HepG2 (cell line): ENCODE results near the gene SLC10A1. TPM values are rescaled to one million over a fixed set of nuclear protein-coding genes. Genes with fewer than 3 reads are reported as not detected.

ENCODE experiments used
- ATAC-seq: fragments of 200-7000 bp; cut with Tn5 transposase; 3 replicates; pipeline ENCODE4 v1.9.1; 2020; ENCODE audit warnings: mild to moderate bottlenecking, moderate library complexity
- BruUV-seq: library from RNA; stranded (reverse); fragments of 400-500 nt; replicated peaks from 2 replicates; lab custom pipeline; 2021; lab: Mats Ljungman, UMichigan
- CTCF ChIA-PET: fragments of 300-600 bp; formaldehyde crosslinking; extraction: SDS; loops from one replicate; lab custom pipeline; 2021; ENCODE audit warnings: low total read pairs, inconsistent platforms, low intra/inter-chr PET ratio; lab: Yijun Ruan, JAX
- POLR2A ChIA-PET: fragments of 350-600 bp; sonication (Branson Sonifier 250); formaldehyde crosslinking; loops from one replicate; lab custom pipeline; 2020; ENCODE audit warnings: antibody characterized with exemption, inconsistent platforms; lab: Yijun Ruan, JAX
- DNase-seq: peaks from one replicate; pipeline ENCODE4 v3.0.0-alpha.2; 2015; ENCODE audit warnings: low spot score
- FAIRE-seq: peaks from 3 replicates; lab custom pipeline; 2011; peaks lifted over from hg19 to GRCh38; lab: Jason Lieb, UNC
- H2AFZ ChIP-seq: one replicate; pipeline ENCODE4 v1.6.1; 2011; ENCODE audit warnings: low read length, inconsistent platforms
- H3K27ac ChIP-seq: fragments of 300-600 bp; 3 replicates; pipeline ENCODE4 v1.8.0; 2011; ENCODE audit warnings: mixed run types, mild to moderate bottlenecking, mixed read lengths, low read length, inconsistent platforms; ENCODE audit not compliant: insufficient read depth; ENCODE audit errors: extremely low read length
- H3K27me3 ChIP-seq, 2 experiments: fragments of 200-600 bp in 1 of 2; 2 replicates in 1 of 2; 3 replicates in 1 of 2; pipeline versions ENCODE4 v1.6.0 to v1.8.0; 2011; ENCODE audit warnings: low read length in 2 of 2, mild to moderate bottlenecking in 2 of 2, moderate library complexity in 2 of 2, inconsistent platforms in 1 of 2; ENCODE audit not compliant: insufficient read depth in 2 of 2, control insufficient read depth in 1 of 2
- H3K36me3 ChIP-seq, 2 experiments: fragments of 200-600 bp in 1 of 2; replicated peaks in 1 of 2; 2 replicates in 1 of 2; 3 replicates in 1 of 2; pipeline versions ENCODE4 v1.5.1 to v1.8.0; 2011; ENCODE audit warnings: low read length in 2 of 2, inconsistent platforms in 1 of 2; ENCODE audit not compliant: insufficient read depth in 2 of 2, control insufficient read depth in 1 of 2
- H3K4me1 ChIP-seq: 2 replicates; pipeline ENCODE4 v1.5.1; 2012; ENCODE audit warnings: low read length, inconsistent platforms; ENCODE audit not compliant: insufficient read depth
- H3K4me2 ChIP-seq: 2 replicates; pipeline ENCODE4 v1.6.0; 2011; ENCODE audit warnings: low read depth, low read length, inconsistent platforms
- H3K4me3 ChIP-seq, 3 experiments: fragments of 200-600 bp in 1 of 3; sonication (generic), shearing (Covaris generic) in 1 of 3; replicated peaks in 1 of 3; 2 replicates each; pipeline ENCODE4 v1.5.1; 2011 to 2016; ENCODE audit warnings: low read length in 3 of 3, inconsistent platforms in 2 of 3, low read depth in 2 of 3, mild to moderate bottlenecking in 2 of 3, control low read depth in 1 of 3, mixed read lengths in 1 of 3; ENCODE audit not compliant: insufficient read depth in 1 of 3
- H3K79me2 ChIP-seq: one replicate; pipeline ENCODE4 v1.6.1; 2011; ENCODE audit warnings: low read length, inconsistent platforms; ENCODE audit not compliant: insufficient read depth
- H3K9ac ChIP-seq: 2 replicates; pipeline ENCODE4 v1.6.0; 2011; ENCODE audit warnings: mild to moderate bottlenecking, low read depth, low read length, inconsistent platforms; ENCODE audit not compliant: insufficient read depth
- H3K9me3 ChIP-seq: 2 replicates; pipeline ENCODE4 v1.5.1; 2012; ENCODE audit warnings: mild to moderate bottlenecking, low read length
- H4K20me1 ChIP-seq: 2 replicates; pipeline ENCODE4 v1.6.0; 2011; ENCODE audit warnings: inconsistent platforms, mild to moderate bottlenecking, low read length, moderate library complexity; ENCODE audit not compliant: insufficient read depth
- DMTF1 ChIP-seq: sonication (generic); formaldehyde crosslinking; IDR thresholded peaks from 2 replicates; pipeline ENCODE4 v1.4.0; 2020; ENCODE audit warnings: mild to moderate bottlenecking, missing genetic modification reagents
- HNF4A ChIP-seq: sonication (generic); formaldehyde crosslinking; IDR thresholded peaks from 2 replicates; pipeline ENCODE4 v1.4.0; 2020; ENCODE audit warnings: missing genetic modification reagents
- HOXA9 ChIP-seq: sonication (generic); formaldehyde crosslinking; IDR thresholded peaks from 2 replicates; pipeline ENCODE4 v1.8.1; 2022; ENCODE audit warnings: missing genetic modification reagents, mild to moderate bottlenecking, moderate library complexity, borderline replicate concordance
- NCOA2 ChIP-seq: sonication (generic); formaldehyde crosslinking; IDR thresholded peaks from 2 replicates; pipeline ENCODE4 v1.8.0; 2022; ENCODE audit warnings: inconsistent platforms
- NFYB ChIP-seq: sonication (generic); formaldehyde crosslinking; IDR thresholded peaks from 2 replicates; pipeline ENCODE4 v1.4.0; 2020; ENCODE audit warnings: missing genetic modification reagents
- RCOR2 ChIP-seq: IDR thresholded peaks from 2 replicates; pipeline ENCODE4 v1.6.1; 2016; ENCODE audit warnings: missing biosample characterization, missing genetic modification reagents
- STAT6 ChIP-seq: sonication (generic); formaldehyde crosslinking; IDR thresholded peaks from 2 replicates; pipeline ENCODE4 v1.4.0; 2020; ENCODE audit warnings: missing genetic modification reagents, mild to moderate bottlenecking, borderline replicate concordance
- ZBTB3 ChIP-seq: sonication (generic); formaldehyde crosslinking; IDR thresholded peaks from 2 replicates; pipeline ENCODE4 v1.4.0; 2020; ENCODE audit warnings: low read depth, mild to moderate bottlenecking, moderate library complexity, missing genetic modification reagents, borderline replicate concordance
- ZNF589 ChIP-seq: sonication (generic); formaldehyde crosslinking; conservative IDR thresholded peaks from 2 replicates; pipeline ENCODE4 v1.8.0; 2022; ENCODE audit warnings: mild to moderate bottlenecking, moderate library complexity, missing genetic modification reagents
- WGBS: methylation state at CpG from one replicate; pipeline ENCODE4 v1.1.6; 2017; ENCODE audit warnings: low lambda C conversion rate; 5-methylcytosine and 5-hydroxymethylcytosine counted together
- in situ Hi-C: cut with HindIII; loops from 2 replicates; pipeline ENCODE4 v1.10.0; 2017; ENCODE audit warnings: low pct_unique_long_range_greater_than_20kb; ENCODE audit not compliant: extremely low pct_ligation_motif_present
- intact Hi-C: fragments of 100-400 bp; cut with micrococcal nuclease; formaldehyde crosslinking; loops from one replicate; pipeline ENCODE4 v1.10.0; 2022; ENCODE audit not compliant: unreplicated experiment
- polyA plus RNA-seq, 8 experiments: library from polyadenylated mRNA; depleted of rRNA in 3 of 8; stranded (reverse) in 7 of 8; unstranded in 1 of 8; fragments of >200 nt; fragmentation: Illumina TruSeq in 4 of 8; extraction: Trizol in 4 of 8; gene quantifications; 2 replicates each; pipeline versions ENCODE4 v1.2.1 to v1.2.3, GENCODE V29; 2011 to 2016; ENCODE audit warnings: low read depth in 4 of 8, missing spikeins in 1 of 8, mixed read lengths in 1 of 8; ENCODE audit not compliant: insufficient read depth in 1 of 8
- total RNA-seq, 5 experiments: library from RNA; depleted of rRNA; stranded (reverse); fragments of >200 nt; fragmentation: Illumina TruSeq; extraction: Trizol; gene quantifications; 2 replicates each; pipeline ENCODE4 v1.2.3, GENCODE V29; 2016; ENCODE audit warnings: low read depth in 1 of 5
- TF ChIP-seq, protein P1 (sequence below): sonication (generic); formaldehyde crosslinking; IDR thresholded peaks from 2 replicates; pipeline ENCODE4 v1.4.0; 2020; ENCODE audit warnings: missing genetic modification reagents

The SLC10A1 gene
- total and polyA plus RNA-seq, 2 of the 13 experiments (the other 11 are each of a cell fraction or from before 2014, with no cell fraction given): 0.17 TPM; not detected in 1

DNA sequence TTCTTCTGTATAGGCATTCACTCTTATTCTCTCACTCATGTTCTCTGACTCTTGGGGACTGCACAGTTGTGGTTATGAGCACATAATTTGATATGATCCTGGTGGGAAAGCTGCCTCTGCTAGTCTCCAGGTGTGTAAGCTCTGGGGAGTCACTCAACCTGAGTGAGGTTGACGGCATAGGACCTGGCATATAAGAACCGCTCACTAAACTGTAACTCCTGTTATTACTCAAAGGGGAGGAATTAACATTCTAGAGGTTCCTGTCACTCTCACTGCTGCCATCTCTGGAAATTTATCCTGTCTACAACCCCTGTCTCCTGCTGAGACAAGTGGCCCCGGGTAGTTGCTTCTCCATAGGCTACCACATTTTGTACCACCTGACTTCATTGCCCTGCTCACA lies 16.1 kb downstream of the SLC10A1 start:
- H4K20me1 ChIP-seq: no peaks in the 10 kb centered on the region
- H3K27ac ChIP-seq: peak overlapping the region; percentile 40
- WGBS: 93% methylated on average over 3 of the region's 3 CpGs
- no peak for FAIRE-seq
- no peaks in the 10 kb centered on the region for H3K27me3 ChIP-seq
- H3K4me3 ChIP-seq: no peak overlapping the region
- in situ Hi-C loops: no loop called here
- H3K4me2 ChIP-seq: no peak overlapping the region
- TF ChIP-seq ZNF589 (CRISPR knock-in tag) (no peak), NFYB (CRISPR knock-in tag) (no peak), HOXA9 (no peak)
- TF ChIP-seq, protein P1, sequence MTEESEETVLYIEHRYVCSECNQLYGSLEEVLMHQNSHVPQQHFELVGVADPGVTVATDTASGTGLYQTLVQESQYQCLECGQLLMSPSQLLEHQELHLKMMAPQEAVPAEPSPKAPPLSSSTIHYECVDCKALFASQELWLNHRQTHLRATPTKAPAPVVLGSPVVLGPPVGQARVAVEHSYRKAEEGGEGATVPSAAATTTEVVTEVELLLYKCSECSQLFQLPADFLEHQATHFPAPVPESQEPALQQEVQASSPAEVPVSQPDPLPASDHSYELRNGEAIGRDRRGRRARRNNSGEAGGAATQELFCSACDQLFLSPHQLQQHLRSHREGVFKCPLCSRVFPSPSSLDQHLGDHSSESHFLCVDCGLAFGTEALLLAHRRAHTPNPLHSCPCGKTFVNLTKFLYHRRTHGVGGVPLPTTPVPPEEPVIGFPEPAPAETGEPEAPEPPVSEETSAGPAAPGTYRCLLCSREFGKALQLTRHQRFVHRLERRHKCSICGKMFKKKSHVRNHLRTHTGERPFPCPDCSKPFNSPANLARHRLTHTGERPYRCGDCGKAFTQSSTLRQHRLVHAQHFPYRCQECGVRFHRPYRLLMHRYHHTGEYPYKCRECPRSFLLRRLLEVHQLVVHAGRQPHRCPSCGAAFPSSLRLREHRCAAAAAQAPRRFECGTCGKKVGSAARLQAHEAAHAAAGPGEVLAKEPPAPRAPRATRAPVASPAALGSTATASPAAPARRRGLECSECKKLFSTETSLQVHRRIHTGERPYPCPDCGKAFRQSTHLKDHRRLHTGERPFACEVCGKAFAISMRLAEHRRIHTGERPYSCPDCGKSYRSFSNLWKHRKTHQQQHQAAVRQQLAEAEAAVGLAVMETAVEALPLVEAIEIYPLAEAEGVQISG (CRISPR knock-in tag): no peak
- TF ChIP-seq, all 625 proteins: peak for 0
- Histone ChIP-seq H3K9ac (no peak overlapping the region), H3K9me3 (no peaks in the 10 kb centered on the region), H3K4me1 (peaks cover 47% of the 10 kb centered on the region), H3K79me2 (no peaks in the 10 kb centered on the region), H2AFZ (no peak overlapping the region), H3K36me3 (peaks cover 4 to 17% of the 10 kb centered on the region in 2 experiments)
- DNase-seq (no peak), ATAC-seq (no peak)
- ChIA-PET POLR2A (interaction anchor here (3.3 kb wide), 1 partner anchor 14 kb away, joined by 24 read pairs; the partner anchor contains the start of gene SRSF5), CTCF (no interaction called here)
- no TSS peak for BruUV-seq
- intact Hi-C loops: no loop called here

DNA sequence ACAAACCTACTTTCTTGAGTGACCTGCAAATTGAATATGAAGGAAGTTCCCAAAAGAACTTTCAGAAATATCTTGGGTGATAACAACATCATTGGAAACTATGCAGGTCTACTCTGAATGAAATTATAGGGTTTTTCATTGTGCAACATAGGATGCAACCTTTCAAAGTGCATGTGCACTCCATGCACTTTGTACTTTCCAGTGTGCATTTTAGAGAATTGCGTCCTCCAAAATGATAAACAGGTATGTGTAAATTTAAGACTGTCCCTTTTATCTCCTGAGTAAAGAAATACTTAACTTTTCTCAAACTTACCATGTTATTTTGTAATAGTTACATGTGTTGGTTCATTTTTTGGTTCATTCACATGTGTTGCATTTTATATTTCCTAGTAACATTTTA lies 16.9 kb downstream of the SLC10A1 start:
- 17% methylated on average over 1 of the region's 1 CpG for WGBS
- ATAC-seq (0 out of 3 replicates have a peak, but pooled peaks have one; percentile 3), FAIRE-seq (peak; percentile 62), DNase-seq (peak; percentile 64)
- ChIA-PET POLR2A (interaction anchor here (2.0 to 3.3 kb wide), 2 partner anchors 13 to 29 kb away, joined by 7 to 24 read pairs; partner anchors contain the start of gene SRSF5), CTCF (no interaction called here)
- Histone ChIP-seq H3K4me3 (no peak overlapping the region), H3K9ac (no peak overlapping the region), H4K20me1 (no peaks in the 10 kb centered on the region), H3K4me1 (peaks cover 50% of the 10 kb centered on the region), H2AFZ (no peak overlapping the region), H3K4me2 (peak overlapping the region; percentile 21; the same call in 1 of the 2 replicates), H3K27ac (peak overlapping the region; percentile 41), H3K9me3 (no peaks in the 10 kb centered on the region), H3K79me2 (no peaks in the 10 kb centered on the region), H3K36me3 (peaks cover 4 to 17% of the 10 kb centered on the region in 2 experiments), H3K27me3 (no peaks in the 10 kb centered on the region)
- intact Hi-C loops: no loop called here
- in situ Hi-C loops: no loop called here
- BruUV-seq: no TSS peak
- TF ChIP-seq NCOA2 (CRISPR knock-in tag) (peak; percentile 49), ZBTB3 (no peak), STAT6 (CRISPR knock-in tag) (no peak), DMTF1 (CRISPR knock-in tag) (no peak), HNF4A (CRISPR knock-in tag) (peak; percentile 83), RCOR2 (CRISPR knock-in tag) (no peak)
